HCT116 (cell line): Measurements from ENCODE around the gene MTUS2.

ENCODE experiments used
- CEBPB ChIP-seq: IDR thresholded peaks from 2 replicates; pipeline ENCODE4 v1.6.1; 2012; ENCODE audit warnings: low read depth
- ELF1 ChIP-seq: IDR thresholded peaks from 2 replicates; pipeline ENCODE4 v1.6.1; 2012; ENCODE audit warnings: low read depth, borderline replicate concordance
- EZH2 ChIP-seq: fragments of 200-600 bp; sonication (generic); IDR thresholded peaks from 2 replicates; pipeline ENCODE4 v1.6.1; 2017; ENCODE audit warnings: antibody characterized with exemption, mixed run types
- POLR2A ChIP-seq: IDR thresholded peaks from 2 replicates; pipeline ENCODE4 v1.7.0; 2011; ENCODE audit warnings: borderline replicate concordance; ENCODE audit not compliant: insufficient read depth, insufficient read length; ENCODE audit errors: extremely low read depth
- POLR2AphosphoS5 ChIP-seq: IDR thresholded peaks from 2 replicates; pipeline ENCODE4 v1.6.1; 2011; ENCODE audit warnings: mild to moderate bottlenecking, low read depth, low read length, moderate library complexity
- SIN3A ChIP-seq: IDR thresholded peaks from 2 replicates; pipeline ENCODE4 v1.6.1; 2012; ENCODE audit warnings: low read depth
- TCF7L2 ChIP-seq: IDR thresholded peaks from 2 replicates; pipeline ENCODE4 v1.7.0; 2011; ENCODE audit warnings: borderline replicate concordance, inconsistent platforms; ENCODE audit not compliant: insufficient read depth, insufficient read length; ENCODE audit errors: extremely low read depth
- YY1 ChIP-seq: IDR thresholded peaks from 2 replicates; pipeline ENCODE4 v1.6.1; 2011; ENCODE audit warnings: low read length, low read depth, moderate library complexity, mild to moderate bottlenecking; ENCODE audit not compliant: insufficient replicate concordance; ENCODE audit errors: extremely low read depth
- ZBTB33 ChIP-seq: IDR thresholded peaks from 2 replicates; pipeline ENCODE4 v1.6.1; 2011; ENCODE audit warnings: mild to moderate bottlenecking, low read length, moderate library complexity; ENCODE audit not compliant: insufficient replicate concordance; ENCODE audit errors: extremely low read depth
- ZNF274 ChIP-seq: fragments of 200-500 bp; sonication (Bioruptor generic); IDR thresholded peaks from 2 replicates; pipeline ENCODE4 v1.6.1; 2014; ENCODE audit warnings: mild to moderate bottlenecking, low read depth, low read length, inconsistent platforms
- TF ChIP-seq, protein P1 (sequence below), 3 experiments: fragments of 200-600 bp in 1 of 3; sonication (generic) in 1 of 3; IDR thresholded peaks in 2 of 3; conservative IDR thresholded peaks in 1 of 3; 2 replicates each; pipeline ENCODE4 v1.5.1; 2012 to 2017; ENCODE audit warnings: low read depth in 2 of 3, low read length in 2 of 3, antibody characterized with exemption in 1 of 3, borderline replicate concordance in 1 of 3, control low read depth in 1 of 3, mild to moderate bottlenecking in 1 of 3, mixed read lengths in 1 of 3, mixed run types in 1 of 3, moderate library complexity in 1 of 3; ENCODE audit not compliant: insufficient read depth in 1 of 3
- TF ChIP-seq, protein P2 (sequence below): IDR thresholded peaks from 2 replicates; pipeline ENCODE4 v1.6.1; 2012; ENCODE audit warnings: low read depth
- TF ChIP-seq, protein P3 (sequence below): IDR thresholded peaks from 2 replicates; pipeline ENCODE4 v1.6.1; 2012

DNA sequence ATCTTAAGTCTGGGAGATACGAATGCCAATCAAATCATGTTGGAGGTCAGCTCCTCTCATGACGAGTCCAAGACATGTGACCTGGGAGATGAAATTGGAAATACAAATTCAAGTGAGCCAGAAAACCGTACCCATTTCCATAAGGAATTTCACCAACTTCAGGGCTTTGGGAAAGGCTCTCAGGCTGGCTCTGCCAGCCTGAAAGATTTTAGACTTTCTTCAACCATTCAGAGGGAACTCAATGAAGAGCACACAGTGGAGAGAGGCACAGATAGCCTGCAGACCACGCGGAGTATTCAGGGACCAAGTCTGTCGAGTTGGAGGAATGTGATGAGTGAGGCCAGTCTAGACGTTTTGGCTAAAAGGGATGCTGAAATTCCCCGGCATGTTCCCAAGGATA lies 204.6 kb downstream of the MTUS2 start:
- TF ChIP-seq, protein P1, sequence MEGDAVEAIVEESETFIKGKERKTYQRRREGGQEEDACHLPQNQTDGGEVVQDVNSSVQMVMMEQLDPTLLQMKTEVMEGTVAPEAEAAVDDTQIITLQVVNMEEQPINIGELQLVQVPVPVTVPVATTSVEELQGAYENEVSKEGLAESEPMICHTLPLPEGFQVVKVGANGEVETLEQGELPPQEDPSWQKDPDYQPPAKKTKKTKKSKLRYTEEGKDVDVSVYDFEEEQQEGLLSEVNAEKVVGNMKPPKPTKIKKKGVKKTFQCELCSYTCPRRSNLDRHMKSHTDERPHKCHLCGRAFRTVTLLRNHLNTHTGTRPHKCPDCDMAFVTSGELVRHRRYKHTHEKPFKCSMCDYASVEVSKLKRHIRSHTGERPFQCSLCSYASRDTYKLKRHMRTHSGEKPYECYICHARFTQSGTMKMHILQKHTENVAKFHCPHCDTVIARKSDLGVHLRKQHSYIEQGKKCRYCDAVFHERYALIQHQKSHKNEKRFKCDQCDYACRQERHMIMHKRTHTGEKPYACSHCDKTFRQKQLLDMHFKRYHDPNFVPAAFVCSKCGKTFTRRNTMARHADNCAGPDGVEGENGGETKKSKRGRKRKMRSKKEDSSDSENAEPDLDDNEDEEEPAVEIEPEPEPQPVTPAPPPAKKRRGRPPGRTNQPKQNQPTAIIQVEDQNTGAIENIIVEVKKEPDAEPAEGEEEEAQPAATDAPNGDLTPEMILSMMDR (IDR thresholded peaks at IDR 0.05 in 2 of 3, conservative IDR thresholded peaks at IDR 0.05 in 1 of 3; ENCODE audit: borderline replicate concordance in 1 of 3, insufficient read depth in 1 of 3, low read depth in 2 of 3, low read length in 2 of 3) = no peak
- TF ChIP-seq CEBPB = no peak
- TF ChIP-seq, protein P2, sequence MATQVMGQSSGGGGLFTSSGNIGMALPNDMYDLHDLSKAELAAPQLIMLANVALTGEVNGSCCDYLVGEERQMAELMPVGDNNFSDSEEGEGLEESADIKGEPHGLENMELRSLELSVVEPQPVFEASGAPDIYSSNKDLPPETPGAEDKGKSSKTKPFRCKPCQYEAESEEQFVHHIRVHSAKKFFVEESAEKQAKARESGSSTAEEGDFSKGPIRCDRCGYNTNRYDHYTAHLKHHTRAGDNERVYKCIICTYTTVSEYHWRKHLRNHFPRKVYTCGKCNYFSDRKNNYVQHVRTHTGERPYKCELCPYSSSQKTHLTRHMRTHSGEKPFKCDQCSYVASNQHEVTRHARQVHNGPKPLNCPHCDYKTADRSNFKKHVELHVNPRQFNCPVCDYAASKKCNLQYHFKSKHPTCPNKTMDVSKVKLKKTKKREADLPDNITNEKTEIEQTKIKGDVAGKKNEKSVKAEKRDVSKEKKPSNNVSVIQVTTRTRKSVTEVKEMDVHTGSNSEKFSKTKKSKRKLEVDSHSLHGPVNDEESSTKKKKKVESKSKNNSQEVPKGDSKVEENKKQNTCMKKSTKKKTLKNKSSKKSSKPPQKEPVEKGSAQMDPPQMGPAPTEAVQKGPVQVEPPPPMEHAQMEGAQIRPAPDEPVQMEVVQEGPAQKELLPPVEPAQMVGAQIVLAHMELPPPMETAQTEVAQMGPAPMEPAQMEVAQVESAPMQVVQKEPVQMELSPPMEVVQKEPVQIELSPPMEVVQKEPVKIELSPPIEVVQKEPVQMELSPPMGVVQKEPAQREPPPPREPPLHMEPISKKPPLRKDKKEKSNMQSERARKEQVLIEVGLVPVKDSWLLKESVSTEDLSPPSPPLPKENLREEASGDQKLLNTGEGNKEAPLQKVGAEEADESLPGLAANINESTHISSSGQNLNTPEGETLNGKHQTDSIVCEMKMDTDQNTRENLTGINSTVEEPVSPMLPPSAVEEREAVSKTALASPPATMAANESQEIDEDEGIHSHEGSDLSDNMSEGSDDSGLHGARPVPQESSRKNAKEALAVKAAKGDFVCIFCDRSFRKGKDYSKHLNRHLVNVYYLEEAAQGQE = no peak
- no peak for TF ChIP-seq YY1
- TF ChIP-seq ELF1 = no peak
- TF ChIP-seq ZNF274 = no peak
- no peak for TF ChIP-seq POLR2A
- TF ChIP-seq SIN3A = no peak
- TF ChIP-seq, protein P3, sequence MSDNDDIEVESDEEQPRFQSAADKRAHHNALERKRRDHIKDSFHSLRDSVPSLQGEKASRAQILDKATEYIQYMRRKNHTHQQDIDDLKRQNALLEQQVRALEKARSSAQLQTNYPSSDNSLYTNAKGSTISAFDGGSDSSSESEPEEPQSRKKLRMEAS = no peak
- no peak for TF ChIP-seq TCF7L2
- TF ChIP-seq EZH2 = no peak; the same call in 1 of the 2 replicates
- TF ChIP-seq ZBTB33 = no peak
- TF ChIP-seq POLR2AphosphoS5 = no peak
